ENCODE data around the gene PPP1R9A. TPM values are rescaled to one million over a fixed set of nuclear protein-coding genes. Genes with fewer than 3 reads are reported as not detected.

Gene PPP1R9A
- polyA plus RNA-seq, 1 donor from 2014 or later: 52.8 TPM

DNA sequence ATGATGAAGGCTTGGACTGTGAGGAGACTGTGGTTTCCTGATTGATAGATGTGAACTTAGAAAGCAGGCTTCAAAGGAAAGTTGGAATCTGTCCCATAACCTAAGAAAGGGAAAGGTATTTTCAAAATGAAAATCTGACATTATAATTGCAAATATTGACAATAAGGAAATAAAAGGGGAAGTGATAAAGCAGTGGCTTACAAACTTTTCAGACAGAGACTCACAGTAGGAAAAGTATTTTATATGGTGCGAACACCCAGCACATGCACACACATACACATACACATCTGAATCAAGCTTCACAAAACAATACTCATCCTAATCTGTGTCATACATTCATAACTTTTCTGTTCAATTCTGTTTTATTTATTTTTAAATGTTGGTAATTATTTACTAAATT is 412.2 kb downstream of the PPP1R9A start:
- H3K4me2 ChIP-seq (ENCODE audit: low read length): no peak overlapping the region
- no peak overlapping the region for H3K4me3 ChIP-seq (ENCODE audit: low read length)
- no peak overlapping the region for H2AFZ ChIP-seq (ENCODE audit: low read depth, low read length)
- TF ChIP-seq MXI1 (conservative IDR thresholded peaks at IDR 0.05; ENCODE audit: poor library complexity, severe bottlenecking) (no peak), TAF1 (IDR thresholded peaks at IDR 0.05; ENCODE audit: low read depth) (no peak), EZH2 (IDR thresholded peaks at IDR 0.05; ENCODE audit: borderline replicate concordance, insufficient read depth, low read length, poor library complexity, severe bottlenecking) (no peak), EP300 (conservative IDR thresholded peaks at IDR 0.05; ENCODE audit: poor library complexity, severe bottlenecking) (no peak), RAD21 (conservative IDR thresholded peaks at IDR 0.05) (no peak), SMC3 (conservative IDR thresholded peaks at IDR 0.05; ENCODE audit: poor library complexity) (no peak), POLR2AphosphoS5 (IDR thresholded peaks at IDR 0.05) (no peak)
- TF ChIP-seq, protein P1, sequence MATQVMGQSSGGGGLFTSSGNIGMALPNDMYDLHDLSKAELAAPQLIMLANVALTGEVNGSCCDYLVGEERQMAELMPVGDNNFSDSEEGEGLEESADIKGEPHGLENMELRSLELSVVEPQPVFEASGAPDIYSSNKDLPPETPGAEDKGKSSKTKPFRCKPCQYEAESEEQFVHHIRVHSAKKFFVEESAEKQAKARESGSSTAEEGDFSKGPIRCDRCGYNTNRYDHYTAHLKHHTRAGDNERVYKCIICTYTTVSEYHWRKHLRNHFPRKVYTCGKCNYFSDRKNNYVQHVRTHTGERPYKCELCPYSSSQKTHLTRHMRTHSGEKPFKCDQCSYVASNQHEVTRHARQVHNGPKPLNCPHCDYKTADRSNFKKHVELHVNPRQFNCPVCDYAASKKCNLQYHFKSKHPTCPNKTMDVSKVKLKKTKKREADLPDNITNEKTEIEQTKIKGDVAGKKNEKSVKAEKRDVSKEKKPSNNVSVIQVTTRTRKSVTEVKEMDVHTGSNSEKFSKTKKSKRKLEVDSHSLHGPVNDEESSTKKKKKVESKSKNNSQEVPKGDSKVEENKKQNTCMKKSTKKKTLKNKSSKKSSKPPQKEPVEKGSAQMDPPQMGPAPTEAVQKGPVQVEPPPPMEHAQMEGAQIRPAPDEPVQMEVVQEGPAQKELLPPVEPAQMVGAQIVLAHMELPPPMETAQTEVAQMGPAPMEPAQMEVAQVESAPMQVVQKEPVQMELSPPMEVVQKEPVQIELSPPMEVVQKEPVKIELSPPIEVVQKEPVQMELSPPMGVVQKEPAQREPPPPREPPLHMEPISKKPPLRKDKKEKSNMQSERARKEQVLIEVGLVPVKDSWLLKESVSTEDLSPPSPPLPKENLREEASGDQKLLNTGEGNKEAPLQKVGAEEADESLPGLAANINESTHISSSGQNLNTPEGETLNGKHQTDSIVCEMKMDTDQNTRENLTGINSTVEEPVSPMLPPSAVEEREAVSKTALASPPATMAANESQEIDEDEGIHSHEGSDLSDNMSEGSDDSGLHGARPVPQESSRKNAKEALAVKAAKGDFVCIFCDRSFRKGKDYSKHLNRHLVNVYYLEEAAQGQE (IDR thresholded peaks at IDR 0.05; ENCODE audit: borderline replicate concordance): no peak
- TF ChIP-seq, protein P2, sequence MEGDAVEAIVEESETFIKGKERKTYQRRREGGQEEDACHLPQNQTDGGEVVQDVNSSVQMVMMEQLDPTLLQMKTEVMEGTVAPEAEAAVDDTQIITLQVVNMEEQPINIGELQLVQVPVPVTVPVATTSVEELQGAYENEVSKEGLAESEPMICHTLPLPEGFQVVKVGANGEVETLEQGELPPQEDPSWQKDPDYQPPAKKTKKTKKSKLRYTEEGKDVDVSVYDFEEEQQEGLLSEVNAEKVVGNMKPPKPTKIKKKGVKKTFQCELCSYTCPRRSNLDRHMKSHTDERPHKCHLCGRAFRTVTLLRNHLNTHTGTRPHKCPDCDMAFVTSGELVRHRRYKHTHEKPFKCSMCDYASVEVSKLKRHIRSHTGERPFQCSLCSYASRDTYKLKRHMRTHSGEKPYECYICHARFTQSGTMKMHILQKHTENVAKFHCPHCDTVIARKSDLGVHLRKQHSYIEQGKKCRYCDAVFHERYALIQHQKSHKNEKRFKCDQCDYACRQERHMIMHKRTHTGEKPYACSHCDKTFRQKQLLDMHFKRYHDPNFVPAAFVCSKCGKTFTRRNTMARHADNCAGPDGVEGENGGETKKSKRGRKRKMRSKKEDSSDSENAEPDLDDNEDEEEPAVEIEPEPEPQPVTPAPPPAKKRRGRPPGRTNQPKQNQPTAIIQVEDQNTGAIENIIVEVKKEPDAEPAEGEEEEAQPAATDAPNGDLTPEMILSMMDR (IDR thresholded peaks at IDR 0.05; ENCODE audit: poor library complexity, severe bottlenecking): no peak
- no peaks in the 10 kb centered on the region for H4K20me1 ChIP-seq (ENCODE audit: insufficient read depth)
- no peaks in the 10 kb centered on the region for H3K36me3 ChIP-seq (ENCODE audit: insufficient read depth, low read length)
- H3K9me2 ChIP-seq (ENCODE audit: insufficient read depth, low read length): no peaks in the 10 kb centered on the region
- H3F3A ChIP-seq (ENCODE audit: insufficient read depth, low read length, poor library complexity, severe bottlenecking): no peaks in the 10 kb centered on the region
- no peak overlapping the region for H3K27ac ChIP-seq (ENCODE audit: low read length)
- no peak overlapping the region for H3K9ac ChIP-seq (ENCODE audit: low read length)
- no peaks in the 10 kb centered on the region for H3K9me3 ChIP-seq (ENCODE audit: low read length)
- no peaks in the 10 kb centered on the region for H3K79me2 ChIP-seq (replicated peaks; ENCODE audit: insufficient read depth, low read length)
- H3K27me3 ChIP-seq (ENCODE audit: insufficient read depth, low read depth, low read length): no peaks in the 10 kb centered on the region

DNA sequence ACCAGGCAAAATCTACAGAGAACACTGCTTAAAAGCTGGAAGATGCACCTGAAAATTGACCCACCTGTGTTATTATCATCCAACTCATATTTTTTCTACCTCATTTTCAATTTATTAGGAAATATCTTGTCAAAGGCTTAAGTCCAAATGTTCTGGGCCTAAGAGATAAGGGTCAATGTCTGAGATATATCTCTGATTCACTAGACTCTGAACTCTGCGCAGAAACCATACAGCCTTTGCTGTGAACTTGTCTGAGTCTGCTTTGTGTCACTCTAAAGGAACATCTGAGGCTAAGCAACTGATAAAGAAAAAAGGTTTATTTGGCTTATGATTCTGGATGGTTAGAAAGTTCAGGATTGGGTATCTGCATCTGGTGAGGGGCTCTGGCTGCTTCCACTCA is 413.3 kb downstream of the PPP1R9A start:
- Histone ChIP-seq H3K9me2 (ENCODE audit: insufficient read depth, low read length) (no peaks in the 10 kb centered on the region), H3K4me2 (ENCODE audit: low read length) (no peak overlapping the region), H3K27me3 (ENCODE audit: insufficient read depth, low read depth, low read length) (no peaks in the 10 kb centered on the region), H3K79me2 (replicated peaks; ENCODE audit: insufficient read depth, low read length) (no peaks in the 10 kb centered on the region), H3K4me3 (ENCODE audit: low read length) (no peak overlapping the region), H4K20me1 (ENCODE audit: insufficient read depth) (no peaks in the 10 kb centered on the region), H3K9me3 (ENCODE audit: low read length) (no peaks in the 10 kb centered on the region), H3K27ac (ENCODE audit: low read length) (peak overlapping the region; percentile 86), H2AFZ (ENCODE audit: low read depth, low read length) (no peak overlapping the region), H3K36me3 (ENCODE audit: insufficient read depth, low read length) (no peaks in the 10 kb centered on the region), H3K9ac (ENCODE audit: low read length) (peak overlapping the region; percentile 33), H3F3A (ENCODE audit: insufficient read depth, low read length, poor library complexity, severe bottlenecking) (no peaks in the 10 kb centered on the region)
- no peak for TF ChIP-seq MXI1 (conservative IDR thresholded peaks at IDR 0.05; ENCODE audit: poor library complexity, severe bottlenecking)
- TF ChIP-seq, protein P2 (IDR thresholded peaks at IDR 0.05; ENCODE audit: poor library complexity, severe bottlenecking): no peak
- TF ChIP-seq, protein P1 (IDR thresholded peaks at IDR 0.05; ENCODE audit: borderline replicate concordance): no peak
- no peak for TF ChIP-seq SMC3 (conservative IDR thresholded peaks at IDR 0.05; ENCODE audit: poor library complexity)
- TF ChIP-seq EZH2 (IDR thresholded peaks at IDR 0.05; ENCODE audit: borderline replicate concordance, insufficient read depth, low read length, poor library complexity, severe bottlenecking): no peak
- TF ChIP-seq EP300 (conservative IDR thresholded peaks at IDR 0.05; ENCODE audit: poor library complexity, severe bottlenecking): no peak
- no peak for TF ChIP-seq POLR2AphosphoS5 (IDR thresholded peaks at IDR 0.05)
- TF ChIP-seq RAD21 (conservative IDR thresholded peaks at IDR 0.05): no peak
- no peak for TF ChIP-seq TAF1 (IDR thresholded peaks at IDR 0.05; ENCODE audit: low read depth)

All from neural cell (in vitro differentiated cells).